A549 (cell line): ENCODE results near the gene LYPD6B.

Source experiments
- BCL3 ChIP-seq: fragments of >200 bp; sonication (Bioruptor Twin); formaldehyde crosslinking; IDR thresholded peaks from 3 replicates; pipeline ENCODE4 v1.6.1; 2016
- CEBPB ChIP-seq, 2 experiments: fragments of >200 bp in 1 of 2; sonication (Bioruptor Twin) in 1 of 2; formaldehyde crosslinking in 1 of 2; IDR thresholded peaks; 2 replicates each; pipeline ENCODE4 v1.6.1; 2012 to 2016
- CTCF ChIP-seq: fragments of >200 bp; sonication (Bioruptor Twin); formaldehyde crosslinking; IDR thresholded peaks from 3 replicates; pipeline ENCODE4 v1.5.1; 2016
- EP300 ChIP-seq, 2 experiments: fragments of >200 bp; sonication (Bioruptor Twin); formaldehyde crosslinking; IDR thresholded peaks; 2 replicates in 1 of 2; 3 replicates in 1 of 2; pipeline ENCODE4 v1.6.1; 2016 to 2017
- HOXA7 ChIP-seq: fragments of 250-450 bp; sonication (Bioruptor Pico); IDR thresholded peaks from 2 replicates; pipeline ENCODE4 v1.5.0; 2020; ENCODE audit warnings: mild to moderate bottlenecking, moderate library complexity
- JUNB ChIP-seq: fragments of >200 bp; sonication (Bioruptor Twin); formaldehyde crosslinking; IDR thresholded peaks from 2 replicates; pipeline ENCODE4 v1.6.1; 2016
- MAX ChIP-seq: IDR thresholded peaks from 2 replicates; pipeline ENCODE4 v1.6.1; 2012
- NPAS2 ChIP-seq: fragments of 250-450 bp; sonication (Bioruptor Pico); IDR thresholded peaks from 2 replicates; pipeline ENCODE4 v1.8.0; 2022; ENCODE audit warnings: mild to moderate bottlenecking, moderate library complexity, borderline replicate concordance
- POLR2A ChIP-seq: IDR thresholded peaks from 2 replicates; pipeline ENCODE4 v1.6.1; 2012; ENCODE audit warnings: mild to moderate bottlenecking, low read length
- SREBF2 ChIP-seq: fragments of 450-650 bp; IDR thresholded peaks from 2 replicates; pipeline ENCODE4 v1.6.1; 2014; ENCODE audit warnings: mild to moderate bottlenecking, moderate library complexity
- ZC3H11A ChIP-seq: fragments of 450-650 bp; IDR thresholded peaks from 2 replicates; pipeline ENCODE4 v1.6.1; 2014; ENCODE audit warnings: antibody characterized with exemption, mild to moderate bottlenecking

GRCh38 chr2:149068996-149069888, 30.7 kb downstream of the LYPD6B start:
- TF ChIP-seq SREBF2 (no peak), ZC3H11A (no peak), CTCF (no peak), NPAS2 (CRISPR knock-in tag) (no peak), BCL3 (no peak), HOXA7 (CRISPR knock-in tag) (no peak), EP300 (IDR thresholded peaks at IDR 0.05) (no peak), JUNB (no peak), MAX (no peak), CEBPB (IDR thresholded peaks at IDR 0.05) (no peak), POLR2A (no peak)
